Ovary (tissue), 3 donors: ENCODE data around the gene HDAC11.
"Not testable (repeated sequence)": the region's sequence is repeated elsewhere in the genome, so short reads cannot be mapped to it uniquely, and the experiment has no call there.

Experiments used
- CTCF ChIP-seq, 3 donors: fragments of 450-650 bp in 2 of 3; fragments of 200-600 bp in 1 of 3; IDR thresholded peaks; one replicate each; pipeline versions ENCODE4 v1.5.1 to v1.8.0; 2016 to 2022; ENCODE audit warnings: antibody characterized with exemption in 3 of 3, mild to moderate bottlenecking in 1 of 3
- EP300 ChIP-seq: sonication (generic); formaldehyde crosslinking; IDR thresholded peaks from one replicate; pipeline ENCODE4 v1.6.1; 2017; ENCODE audit warnings: antibody characterized with exemption
- POLR2A ChIP-seq: fragments of 450-650 bp; IDR thresholded peaks from one replicate; pipeline ENCODE4 v1.6.1; 2017; ENCODE audit warnings: antibody characterized with exemption, mild to moderate bottlenecking, moderate library complexity
- donor health status: DM: no; HTN: no; CAD: no.

GRCh38 chr3:13430411-13430875 is 49.7 kb upstream of the HDAC11 start:
- not testable (repeated sequence) for TF ChIP-seq POLR2A; CTCF (IDR thresholded peaks at IDR 0.05); EP300
